B cell (primary cell): Measurements from ENCODE around the gene PLEKHA3. TPM values are rescaled to one million over a fixed set of nuclear protein-coding genes. Genes with fewer than 3 reads are reported as not detected.

ENCODE experiments used
- ATAC-seq: fragments of 200-7000 bp; cut with Tn5 transposase; one replicate; pipeline ENCODE4 v1.10.0; 2021; ENCODE audit warnings: low read depth, mild to moderate bottlenecking, moderate number of reproducible peaks, moderate library complexity
- CTCF ChIA-PET: fragments of 350-600 bp; sonication (Branson Sonifier 250); formaldehyde crosslinking; loops from one replicate; lab custom pipeline; 2021; ENCODE audit warnings: antibody characterized with exemption, inconsistent platforms; lab: Charles Lee
- POLR2A ChIA-PET: fragments of 350-600 bp; sonication (Branson Sonifier 250); formaldehyde crosslinking; loops from one replicate; lab custom pipeline; 2021; ENCODE audit warnings: antibody characterized with exemption; lab: Charles Lee
- DNase-seq: peaks from one replicate; pipeline ENCODE4 v3.0.0; 2013
- H2AFZ ChIP-seq: 2 replicates; pipeline ENCODE4 v1.6.1; 2012; ENCODE audit warnings: mild to moderate bottlenecking, low read depth, low read length; ENCODE audit not compliant: insufficient read depth, poor library complexity, severe bottlenecking
- H3K27ac ChIP-seq, 2 donors: 1 replicate in 1 of 2; 2 replicates in 1 of 2; pipeline ENCODE4 v1.5.1; 2012 to 2013; ENCODE audit warnings: low read length in 2 of 2, mild to moderate bottlenecking in 2 of 2, moderate library complexity in 1 of 2
- H3K27me3 ChIP-seq, 4 experiments: fragments of 200-600 bp in 1 of 4; sonication (generic) in 1 of 4; replicated peaks in 1 of 4; 1 replicate in 2 of 4; 2 replicates in 2 of 4; pipeline versions ENCODE4 v1.6.1 to v1.7.0; 2013 to 2016; ENCODE audit warnings: low read length in 3 of 4, mild to moderate bottlenecking in 2 of 4, mixed read lengths in 1 of 4, moderate library complexity in 1 of 4; ENCODE audit not compliant: insufficient read depth in 4 of 4, control insufficient read depth in 3 of 4; ENCODE audit errors: control extremely low read depth in 1 of 4
- H3K36me3 ChIP-seq, 2 experiments: replicated peaks in 1 of 2; 1 replicate in 1 of 2; 2 replicates in 1 of 2; pipeline versions ENCODE4 v1.6.1 to v1.7.1; 2013; ENCODE audit warnings: low read length in 1 of 2; ENCODE audit not compliant: insufficient read depth in 2 of 2, control insufficient read depth in 1 of 2; ENCODE audit errors: control extremely low read depth in 1 of 2, extremely low read depth in 1 of 2
- H3K4me1 ChIP-seq, 2 donors: fragments of 200-600 bp in 1 of 2; sonication (generic) in 1 of 2; 1 replicate in 1 of 2; 2 replicates in 1 of 2; pipeline versions ENCODE4 v1.5.1 to v1.6.1; 2013 to 2017; ENCODE audit warnings: low read length in 2 of 2; ENCODE audit not compliant: control insufficient read depth in 2 of 2, insufficient read depth in 2 of 2
- H3K4me2 ChIP-seq: replicated peaks from 2 replicates; pipeline ENCODE3; 2012; ENCODE audit warnings: mild to moderate bottlenecking, low read depth, low read length; ENCODE audit not compliant: poor library complexity, severe bottlenecking
- H3K4me3 ChIP-seq, 5 experiments: fragments of 200-600 bp in 1 of 5; sonication (generic) in 1 of 5; 1 replicate in 3 of 5; 2 replicates in 2 of 5; pipeline versions ENCODE4 v1.5.1 to v1.7.0; 2011 to 2016; ENCODE audit warnings: low read length in 4 of 5, mild to moderate bottlenecking in 4 of 5, low read depth in 2 of 5, control low read depth in 1 of 5, moderate library complexity in 1 of 5; ENCODE audit not compliant: insufficient read depth in 1 of 5; ENCODE audit errors: control extremely low read depth in 1 of 5, extremely low read depth in 1 of 5
- H3K79me2 ChIP-seq: fragments of 200-600 bp; sonication (generic); one replicate; pipeline ENCODE4 v1.6.0; 2016; ENCODE audit warnings: low read length; ENCODE audit not compliant: control insufficient read depth, insufficient read depth
- H3K9ac ChIP-seq: fragments of 200-600 bp; sonication (generic); 2 replicates; pipeline ENCODE4 v1.6.1; 2017; ENCODE audit warnings: mild to moderate bottlenecking, low read length, moderate library complexity
- H3K9me3 ChIP-seq, 3 donors: one replicate each; pipeline versions ENCODE4 v1.6.1 to v1.7.1; 2013; ENCODE audit warnings: low read length in 2 of 3; ENCODE audit not compliant: control insufficient read depth in 2 of 3, insufficient read depth in 1 of 3; ENCODE audit errors: control extremely low read depth in 1 of 3
- H4K20me1 ChIP-seq: 2 replicates; pipeline ENCODE4 v1.6.0; 2012; ENCODE audit warnings: mild to moderate bottlenecking, low read length; ENCODE audit not compliant: insufficient read depth, control insufficient read depth, poor library complexity, severe bottlenecking
- H3K27ac Mint-ChIP-seq: one replicate; pipeline ENCODE4 v1.8.0; 2021; ENCODE audit warnings: mixed read lengths
- H3K27me3 Mint-ChIP-seq: one replicate; pipeline ENCODE4 v1.8.0; 2021; ENCODE audit warnings: mixed read lengths
- H3K4me1 Mint-ChIP-seq: one replicate; pipeline ENCODE4 v1.8.0; 2021; ENCODE audit warnings: mixed read lengths
- H3K4me3 Mint-ChIP-seq: one replicate; pipeline ENCODE4 v1.8.0; 2021; ENCODE audit warnings: mixed read lengths
- H3K9me3 Mint-ChIP-seq: one replicate; pipeline ENCODE4 v1.8.0; 2022; ENCODE audit warnings: mixed read lengths; ENCODE audit not compliant: insufficient read depth
- CTCF ChIP-seq: fragments of 200-600 bp; IDR thresholded peaks from one replicate; pipeline ENCODE4 v1.8.0; 2022; ENCODE audit warnings: antibody characterized with exemption, mild to moderate bottlenecking
- EZH2 ChIP-seq: IDR thresholded peaks from 2 replicates; pipeline ENCODE4 v1.6.1; 2012; ENCODE audit warnings: borderline replicate concordance, low read depth, mild to moderate bottlenecking, moderate library complexity, low read length; ENCODE audit not compliant: insufficient read depth, poor library complexity, severe bottlenecking
- WGBS: methylation state at CpG from one replicate; pipeline ENCODE4 v1.1.5; 2013; ENCODE audit warnings: missing lambda C conversion rate; ENCODE audit not compliant: insufficient coverage; 5-methylcytosine and 5-hydroxymethylcytosine counted together
- intact Hi-C: fragments of 100-400 bp; cut with micrococcal nuclease; formaldehyde crosslinking; loops from one replicate; pipeline ENCODE4 v1.10.0; 2022
- polyA plus RNA-seq: library from polyadenylated mRNA; depleted of rRNA; stranded (reverse); fragments of >200 nt; gene quantifications from 2 replicates; pipeline ENCODE4 v1.2.3, GENCODE V29; 2012
- total RNA-seq, 2 donors: library from RNA; stranded (reverse); fragments of 120-200 nt in 1 of 2; gene quantifications; 1 replicate in 1 of 2; 2 replicates in 1 of 2; pipeline versions ENCODE4 v1.2.3 to v1.2.4, GENCODE V29; 2013 to 2022

The PLEKHA3 gene
- total and polyA plus RNA-seq, 2 donors (not counting 1 experiment from before 2014, with no cell fraction given): 4.8 to 29.3 TPM

GRCh38 chr2:178450774-178451525, 29.3 kb upstream of the PLEKHA3 start, which contains the start of the genes PJVK and PRKRA:
TSS of gene PJVK (plus strand) at chr2:178451378. CDS start at chr2:178453410, 2,032 bp downstream.
TSS of gene PRKRA (minus strand) at chr2:178451175. CDS start at chr2:178451030, 145 bp downstream.
- H3K4me3 Mint-ChIP-seq: peak within 1 kb of the TSS; percentile 94
- peaks cover 2 to 7% of the 10 kb centered on the region in 2 experiments for H3K36me3 ChIP-seq
- peak; percentile 92 for ATAC-seq
- ChIA-PET POLR2A (interaction anchor here (0.6 to 1.2 kb wide), 7 partner anchors 11 to 79 kb away, joined by 3 to 9 read pairs (median 4); partner anchors contain the start of gene PLEKHA3), CTCF (interaction anchor here (1.2 to 5.5 kb wide), 2 partner anchors 37 to 249 kb away, joined by 3 to 34 read pairs; no protein-coding TSS in a partner anchor)
- peaks cover 7 to 16% of the 10 kb centered on the region in 2 donors for H3K4me1 ChIP-seq
- peak within 1 kb of the TSS; percentile 97 for H3K4me2 ChIP-seq
- no peaks in the 10 kb centered on the region for H3K9me3 Mint-ChIP-seq
- intact Hi-C loops: loop anchor here (1.0 to 10.0 kb wide), 7 partner anchors 27 to 1238 kb away; partner anchors contain the start of genes FKBP7, HNRNPA3, RBM45 and SESTD1
- peak within 1 kb of the TSS; percentile 83 to 94 for H3K27ac ChIP-seq
- under 1% methylated on average over 74 of the region's 76 CpGs for WGBS
- H3K4me1 Mint-ChIP-seq: peaks cover 29% of the 10 kb centered on the region
- H3K27me3 ChIP-seq: no peaks in the 10 kb centered on the region
- TF ChIP-seq EZH2 (no peak), CTCF (no peak)
- no peaks in the 10 kb centered on the region for H3K27me3 Mint-ChIP-seq
- peak within 1 kb of the TSS; percentile 92 for H3K27ac Mint-ChIP-seq
- peak within 1 kb of the TSS; percentile 91 for H3K9ac ChIP-seq
- H2AFZ ChIP-seq: peak within 1 kb of the TSS; percentile 90
- peaks cover 27% of the 10 kb centered on the region for H4K20me1 ChIP-seq
- no peaks in the 10 kb centered on the region for H3K9me3 ChIP-seq
- H3K4me3 ChIP-seq: peak within 1 kb of the TSS; percentile 72 to 97 (median 92)
- peak; percentile 97 for DNase-seq
- H3K79me2 ChIP-seq: peaks cover 18% of the 10 kb centered on the region
